SK-N-SH treated with all-trans-retinoic acid at 6 μM for 48 hours (cell line): ENCODE results near the gene ARHGEF12.
A peak's percentile ranks its signal among the peaks of the same experiment; 100 is the strongest.

Experiments used
- ATAC-seq: fragments of 200-7000 bp; cut with Tn5 transposase; 3 replicates; pipeline ENCODE4 v1.9.1; 2020; ENCODE audit warnings: mild to moderate bottlenecking, moderate library complexity
- BACH2 ChIP-seq: fragments of 250-450 bp; sonication (Bioruptor Pico); IDR thresholded peaks from 2 replicates; pipeline ENCODE4 v1.9.0; 2021; ENCODE audit warnings: mild to moderate bottlenecking, borderline replicate concordance
- ESRRG ChIP-seq: fragments of 250-450 bp; sonication (Bioruptor Pico); IDR thresholded peaks from 2 replicates; pipeline ENCODE4 v1.6.1; 2021; ENCODE audit warnings: mild to moderate bottlenecking
- GLIS3 ChIP-seq: fragments of 250-450 bp; sonication (Bioruptor Pico); IDR thresholded peaks from 2 replicates; pipeline ENCODE4 v1.5.0; 2020; ENCODE audit warnings: mild to moderate bottlenecking, moderate library complexity
- ISL1 ChIP-seq: fragments of 250-450 bp; sonication (Bioruptor Pico); IDR thresholded peaks from 2 replicates; pipeline ENCODE4 v2.1.2; 2022; ENCODE audit warnings: mild to moderate bottlenecking, moderate library complexity
- PPARA ChIP-seq: fragments of 250-450 bp; sonication (Bioruptor Pico); IDR thresholded peaks from 2 replicates; pipeline ENCODE4 v1.5.0; 2020; ENCODE audit warnings: mild to moderate bottlenecking, borderline replicate concordance
- RARB ChIP-seq: fragments of 250-450 bp; sonication (Bioruptor Pico); IDR thresholded peaks from 2 replicates; pipeline ENCODE4 v1.8.0; 2021; ENCODE audit warnings: mild to moderate bottlenecking, moderate library complexity
- SNAI2 ChIP-seq: fragments of 250-450 bp; sonication (Bioruptor Pico); IDR thresholded peaks from 2 replicates; pipeline ENCODE4 v1.5.0; 2020; ENCODE audit warnings: mild to moderate bottlenecking, moderate library complexity
- TCF4 ChIP-seq: fragments of 250-450 bp; sonication (Bioruptor Pico); IDR thresholded peaks from 2 replicates; pipeline ENCODE4 v1.8.0; 2021; ENCODE audit warnings: mild to moderate bottlenecking, moderate library complexity, borderline replicate concordance
- TOX ChIP-seq: fragments of 250-450 bp; sonication (Bioruptor Pico); IDR thresholded peaks from 2 replicates; pipeline ENCODE4 v1.8.0; 2021; ENCODE audit warnings: mild to moderate bottlenecking, moderate library complexity, borderline replicate concordance
- ZC3H10 ChIP-seq: fragments of 250-450 bp; sonication (Bioruptor Pico); IDR thresholded peaks from 2 replicates; pipeline ENCODE4 v1.5.1; 2021; ENCODE audit warnings: mild to moderate bottlenecking, moderate library complexity
- ZFP3 ChIP-seq: fragments of 250-450 bp; sonication (Bioruptor Pico); IDR thresholded peaks from 2 replicates; pipeline ENCODE4 v1.5.0; 2020; ENCODE audit warnings: mild to moderate bottlenecking, moderate library complexity
- ZFP30 ChIP-seq: fragments of 450-650 bp; formaldehyde crosslinking; IDR thresholded peaks from 2 replicates; pipeline ENCODE4 v1.5.0; 2022; ENCODE audit warnings: mild to moderate bottlenecking, moderate library complexity
- ZNF565 ChIP-seq: fragments of 450-650 bp; formaldehyde crosslinking; conservative IDR thresholded peaks from 2 replicates; pipeline ENCODE4 v1.5.0; 2020; ENCODE audit warnings: low read depth, mild to moderate bottlenecking, moderate library complexity
- ZNF70 ChIP-seq: fragments of 450-650 bp; formaldehyde crosslinking; IDR thresholded peaks from 2 replicates; pipeline ENCODE4 v1.5.0; 2020; ENCODE audit warnings: mild to moderate bottlenecking, moderate library complexity
- ZNF8 ChIP-seq: fragments of 450-650 bp; formaldehyde crosslinking; IDR thresholded peaks from 2 replicates; pipeline ENCODE4 v1.5.0; 2020; ENCODE audit warnings: mild to moderate bottlenecking, moderate library complexity
- TF ChIP-seq, protein P1 (sequence below): fragments of 250-450 bp; sonication (Bioruptor Pico); IDR thresholded peaks from 2 replicates; pipeline ENCODE4 v1.8.0; 2020; ENCODE audit warnings: mild to moderate bottlenecking, moderate library complexity, borderline replicate concordance
- TF ChIP-seq, protein P2 (sequence below): fragments of 250-450 bp; sonication (Bioruptor Pico); IDR thresholded peaks from 2 replicates; pipeline ENCODE4 v1.5.1; 2021; ENCODE audit warnings: mild to moderate bottlenecking, moderate library complexity
- TF ChIP-seq, protein P3 (sequence below): fragments of 250-450 bp; sonication (Bioruptor Pico); IDR thresholded peaks from 2 replicates; pipeline ENCODE4 v1.8.0; 2021; ENCODE audit warnings: low read depth, mild to moderate bottlenecking, moderate library complexity, borderline replicate concordance
- TF ChIP-seq, protein P4 (sequence below): fragments of 250-450 bp; sonication (Bioruptor Pico); IDR thresholded peaks from 2 replicates; pipeline ENCODE4 v1.5.0; 2020; ENCODE audit warnings: mild to moderate bottlenecking, moderate library complexity

Gene ARHGEF12

DNA sequence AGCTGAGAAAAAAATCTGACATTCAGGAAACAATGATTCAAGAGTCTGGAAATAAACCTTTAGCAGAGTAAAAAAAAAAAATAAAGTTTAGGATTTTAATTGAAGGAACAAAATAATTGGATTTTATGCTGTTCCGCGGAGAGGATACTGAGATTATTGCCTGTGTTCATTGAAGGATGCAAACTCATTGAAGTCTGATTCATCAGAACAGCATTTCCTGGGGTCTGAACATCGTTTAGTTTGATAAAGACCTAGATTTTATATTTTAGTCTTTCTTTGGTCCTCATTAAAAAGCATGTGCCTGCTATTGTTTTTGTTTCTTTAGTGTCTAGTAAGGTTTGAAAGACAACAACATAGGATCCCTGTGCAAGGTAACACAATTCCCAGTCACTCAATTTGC lies 6.7 kb upstream of the ARHGEF12 start:
- TF ChIP-seq, protein P1, sequence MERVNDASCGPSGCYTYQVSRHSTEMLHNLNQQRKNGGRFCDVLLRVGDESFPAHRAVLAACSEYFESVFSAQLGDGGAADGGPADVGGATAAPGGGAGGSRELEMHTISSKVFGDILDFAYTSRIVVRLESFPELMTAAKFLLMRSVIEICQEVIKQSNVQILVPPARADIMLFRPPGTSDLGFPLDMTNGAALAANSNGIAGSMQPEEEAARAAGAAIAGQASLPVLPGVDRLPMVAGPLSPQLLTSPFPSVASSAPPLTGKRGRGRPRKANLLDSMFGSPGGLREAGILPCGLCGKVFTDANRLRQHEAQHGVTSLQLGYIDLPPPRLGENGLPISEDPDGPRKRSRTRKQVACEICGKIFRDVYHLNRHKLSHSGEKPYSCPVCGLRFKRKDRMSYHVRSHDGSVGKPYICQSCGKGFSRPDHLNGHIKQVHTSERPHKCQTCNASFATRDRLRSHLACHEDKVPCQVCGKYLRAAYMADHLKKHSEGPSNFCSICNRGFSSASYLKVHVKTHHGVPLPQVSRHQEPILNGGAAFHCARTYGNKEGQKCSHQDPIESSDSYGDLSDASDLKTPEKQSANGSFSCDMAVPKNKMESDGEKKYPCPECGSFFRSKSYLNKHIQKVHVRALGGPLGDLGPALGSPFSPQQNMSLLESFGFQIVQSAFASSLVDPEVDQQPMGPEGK: no peak
- TF ChIP-seq ZNF565 (CRISPR knock-in tag) (no peak), TOX (CRISPR knock-in tag) (no peak), GLIS3 (CRISPR knock-in tag) (no peak), ZFP3 (CRISPR knock-in tag) (no peak), ZNF8 (CRISPR knock-in tag) (no peak)
- TF ChIP-seq, protein P2, sequence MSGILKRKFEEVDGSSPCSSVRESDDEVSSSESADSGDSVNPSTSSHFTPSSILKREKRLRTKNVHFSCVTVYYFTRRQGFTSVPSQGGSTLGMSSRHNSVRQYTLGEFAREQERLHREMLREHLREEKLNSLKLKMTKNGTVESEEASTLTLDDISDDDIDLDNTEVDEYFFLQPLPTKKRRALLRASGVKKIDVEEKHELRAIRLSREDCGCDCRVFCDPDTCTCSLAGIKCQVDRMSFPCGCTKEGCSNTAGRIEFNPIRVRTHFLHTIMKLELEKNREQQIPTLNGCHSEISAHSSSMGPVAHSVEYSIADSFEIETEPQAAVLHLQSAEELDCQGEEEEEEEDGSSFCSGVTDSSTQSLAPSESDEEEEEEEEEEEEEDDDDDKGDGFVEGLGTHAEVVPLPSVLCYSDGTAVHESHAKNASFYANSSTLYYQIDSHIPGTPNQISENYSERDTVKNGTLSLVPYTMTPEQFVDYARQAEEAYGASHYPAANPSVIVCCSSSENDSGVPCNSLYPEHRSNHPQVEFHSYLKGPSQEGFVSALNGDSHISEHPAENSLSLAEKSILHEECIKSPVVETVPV (CRISPR knock-in tag): no peak
- no peak for ATAC-seq

DNA sequence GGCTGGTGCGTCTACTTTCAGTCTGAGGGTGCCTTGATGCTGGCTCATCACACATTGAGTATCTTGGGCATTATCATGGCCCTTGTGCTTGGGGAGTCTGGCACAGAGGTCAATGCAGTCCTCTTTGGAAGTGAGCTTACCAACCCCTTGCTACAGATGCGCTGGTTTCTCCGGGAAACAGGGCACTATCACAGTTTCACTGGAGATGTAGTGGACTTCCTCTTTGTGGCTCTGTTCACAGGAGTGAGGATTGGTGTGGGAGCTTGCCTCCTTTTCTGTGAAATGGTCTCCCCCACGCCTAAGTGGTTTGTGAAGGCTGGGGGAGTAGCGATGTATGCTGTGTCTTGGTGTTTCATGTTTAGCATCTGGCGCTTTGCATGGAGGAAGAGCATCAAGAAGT lies 6.2 kb upstream of the ARHGEF12 start:
- no peak for ATAC-seq
- TF ChIP-seq TCF4: no peak
- no peak for TF ChIP-seq SNAI2 (CRISPR knock-in tag)
- TF ChIP-seq ZNF565 (CRISPR knock-in tag): no peak
- TF ChIP-seq ISL1: no peak
- TF ChIP-seq ESRRG: no peak
- no peak for TF ChIP-seq RARB (CRISPR knock-in tag)
- TF ChIP-seq TOX (CRISPR knock-in tag): no peak
- TF ChIP-seq ZC3H10 (CRISPR knock-in tag): no peak
- TF ChIP-seq, protein P3, sequence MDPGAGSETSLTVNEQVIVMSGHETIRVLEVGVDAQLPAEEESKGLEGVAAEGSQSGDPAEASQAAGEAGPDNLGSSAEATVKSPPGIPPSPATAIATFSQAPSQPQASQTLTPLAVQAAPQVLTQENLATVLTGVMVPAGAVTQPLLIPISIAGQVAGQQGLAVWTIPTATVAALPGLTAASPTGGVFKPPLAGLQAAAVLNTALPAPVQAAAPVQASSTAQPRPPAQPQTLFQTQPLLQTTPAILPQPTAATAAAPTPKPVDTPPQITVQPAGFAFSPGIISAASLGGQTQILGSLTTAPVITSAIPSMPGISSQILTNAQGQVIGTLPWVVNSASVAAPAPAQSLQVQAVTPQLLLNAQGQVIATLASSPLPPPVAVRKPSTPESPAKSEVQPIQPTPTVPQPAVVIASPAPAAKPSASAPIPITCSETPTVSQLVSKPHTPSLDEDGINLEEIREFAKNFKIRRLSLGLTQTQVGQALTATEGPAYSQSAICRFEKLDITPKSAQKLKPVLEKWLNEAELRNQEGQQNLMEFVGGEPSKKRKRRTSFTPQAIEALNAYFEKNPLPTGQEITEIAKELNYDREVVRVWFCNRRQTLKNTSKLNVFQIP (CRISPR knock-in tag): no peak
- TF ChIP-seq ZNF70 (CRISPR knock-in tag): no peak
- no peak for TF ChIP-seq ZFP30 (CRISPR knock-in tag)
- no peak for TF ChIP-seq GLIS3 (CRISPR knock-in tag)
- TF ChIP-seq BACH2 (CRISPR knock-in tag): no peak

DNA sequence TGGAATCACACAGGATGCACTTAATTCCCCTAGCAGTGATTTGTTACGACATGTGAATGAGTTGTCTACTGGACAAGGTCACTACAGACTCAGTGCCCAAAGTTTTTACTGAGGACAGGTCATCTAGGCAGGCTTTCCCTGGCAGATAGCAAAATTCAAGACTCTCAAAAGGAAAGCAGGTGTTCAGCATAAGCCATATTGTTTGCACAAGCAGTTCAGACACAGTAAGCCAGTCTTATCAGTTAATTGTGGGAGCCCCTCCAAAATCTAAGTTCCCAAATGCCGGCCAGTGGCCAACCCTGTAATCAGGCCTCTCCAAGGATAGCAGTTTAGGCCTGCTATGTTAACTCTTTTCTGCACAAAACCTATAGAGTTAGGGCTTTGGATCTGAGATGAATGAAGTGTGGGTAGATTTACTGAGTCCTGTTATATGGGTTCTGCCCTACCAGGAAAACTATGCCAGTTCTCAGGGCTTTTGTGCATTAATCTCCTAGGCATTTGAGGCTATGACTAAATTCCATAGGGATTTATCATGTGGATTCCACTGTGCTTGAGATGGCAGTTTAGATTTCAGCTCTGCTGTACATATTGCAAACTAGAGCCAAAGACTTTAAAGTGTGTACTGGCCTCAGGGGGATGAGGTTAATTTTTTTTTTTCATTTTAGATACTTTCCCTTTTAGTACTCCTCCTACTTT lies 4.8 kb upstream of the ARHGEF12 start:
- peak; percentile 81 for ATAC-seq
- no peak for TF ChIP-seq ZNF565 (CRISPR knock-in tag)
- peak; percentile 25; the same call in 1 of the 2 replicates for TF ChIP-seq ZFP3 (CRISPR knock-in tag)
- no peak for TF ChIP-seq ZFP30 (CRISPR knock-in tag)
- peak; percentile 73; the same call in 1 of the 2 replicates for TF ChIP-seq ISL1
- TF ChIP-seq, protein P4, sequence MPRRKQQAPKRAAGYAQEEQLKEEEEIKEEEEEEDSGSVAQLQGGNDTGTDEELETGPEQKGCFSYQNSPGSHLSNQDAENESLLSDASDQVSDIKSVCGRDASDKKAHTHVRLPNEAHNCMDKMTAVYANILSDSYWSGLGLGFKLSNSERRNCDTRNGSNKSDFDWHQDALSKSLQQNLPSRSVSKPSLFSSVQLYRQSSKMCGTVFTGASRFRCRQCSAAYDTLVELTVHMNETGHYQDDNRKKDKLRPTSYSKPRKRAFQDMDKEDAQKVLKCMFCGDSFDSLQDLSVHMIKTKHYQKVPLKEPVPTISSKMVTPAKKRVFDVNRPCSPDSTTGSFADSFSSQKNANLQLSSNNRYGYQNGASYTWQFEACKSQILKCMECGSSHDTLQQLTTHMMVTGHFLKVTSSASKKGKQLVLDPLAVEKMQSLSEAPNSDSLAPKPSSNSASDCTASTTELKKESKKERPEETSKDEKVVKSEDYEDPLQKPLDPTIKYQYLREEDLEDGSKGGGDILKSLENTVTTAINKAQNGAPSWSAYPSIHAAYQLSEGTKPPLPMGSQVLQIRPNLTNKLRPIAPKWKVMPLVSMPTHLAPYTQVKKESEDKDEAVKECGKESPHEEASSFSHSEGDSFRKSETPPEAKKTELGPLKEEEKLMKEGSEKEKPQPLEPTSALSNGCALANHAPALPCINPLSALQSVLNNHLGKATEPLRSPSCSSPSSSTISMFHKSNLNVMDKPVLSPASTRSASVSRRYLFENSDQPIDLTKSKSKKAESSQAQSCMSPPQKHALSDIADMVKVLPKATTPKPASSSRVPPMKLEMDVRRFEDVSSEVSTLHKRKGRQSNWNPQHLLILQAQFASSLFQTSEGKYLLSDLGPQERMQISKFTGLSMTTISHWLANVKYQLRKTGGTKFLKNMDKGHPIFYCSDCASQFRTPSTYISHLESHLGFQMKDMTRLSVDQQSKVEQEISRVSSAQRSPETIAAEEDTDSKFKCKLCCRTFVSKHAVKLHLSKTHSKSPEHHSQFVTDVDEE (CRISPR knock-in tag): no peak
- TF ChIP-seq BACH2 (CRISPR knock-in tag): no peak
- no peak for TF ChIP-seq RARB (CRISPR knock-in tag)
- TF ChIP-seq, protein P1: no peak
- TF ChIP-seq ZC3H10 (CRISPR knock-in tag): peak; percentile 48; the same call in 1 of the 2 replicates
- TF ChIP-seq PPARA: no peak
- TF ChIP-seq SNAI2 (CRISPR knock-in tag): no peak
